ENCODE results near the gene MKLN1.

The MKLN1 gene

GRCh38 chr7:131527456-131527855 lies 199.8 kb downstream of the MKLN1 start:
- no peak for DNase-seq

GRCh38 chr7:131529179-131529578 lies 201.5 kb downstream of the MKLN1 start:
- no peak for DNase-seq

GRCh38 chr7:131529617-131530016 lies 201.9 kb downstream of the MKLN1 start:
- DNase-seq, result no peak

GRCh38 chr7:131530137-131530536 lies 202.5 kb downstream of the MKLN1 start:
- DNase-seq, result no peak

GRCh38 chr7:131532570-131533091 lies 205.0 kb downstream of the MKLN1 start:
- no peak for DNase-seq

GRCh38 chr7:131533151-131533559 lies 205.5 kb downstream of the MKLN1 start:
- DNase-seq, result no peak

GRCh38 chr7:131533566-131534561 lies 206.2 kb downstream of the MKLN1 start:
- DNase-seq, result no peak

GRCh38 chr7:131536361-131536849 lies 208.7 kb downstream of the MKLN1 start:
- no peak for DNase-seq

GRCh38 chr7:131537571-131537978 lies 209.9 kb downstream of the MKLN1 start:
- no peak for DNase-seq

GRCh38 chr7:131538071-131538812 lies 210.6 kb downstream of the MKLN1 start:
- no peak for DNase-seq

GRCh38 chr7:131538813-131539179 lies 211.1 kb downstream of the MKLN1 start:
- no peak for DNase-seq

- DNase-seq, result no peak
Measured at GRCh38 chr7:131540491-131541162, 213.0 kb downstream of the MKLN1 start.

- DNase-seq, result no peak
Measured at GRCh38 chr7:131543298-131543697, 215.6 kb downstream of the MKLN1 start.

- DNase-seq, result no peak
Measured at GRCh38 chr7:131544021-131544420, 216.3 kb downstream of the MKLN1 start.

GRCh38 chr7:131544449-131545301 lies 217.0 kb downstream of the MKLN1 start:
- no peak for DNase-seq

- no peak for DNase-seq
Measured at GRCh38 chr7:131546126-131546525, 218.4 kb downstream of the MKLN1 start.

All from stimulated activated CD4-positive, alpha-beta T cell treated with anti-CD3 and anti-CD28 coated beads, Interleukin-4, amount 100 ng/mL, for 1 hour (primary cell).